Measurements from ENCODE around the gene GALNT9.
"Not testable (repeated sequence)": the region's sequence is repeated elsewhere in the genome, so short reads cannot be mapped to it uniquely, and the experiment has no call there.

The GALNT9 gene

DNA sequence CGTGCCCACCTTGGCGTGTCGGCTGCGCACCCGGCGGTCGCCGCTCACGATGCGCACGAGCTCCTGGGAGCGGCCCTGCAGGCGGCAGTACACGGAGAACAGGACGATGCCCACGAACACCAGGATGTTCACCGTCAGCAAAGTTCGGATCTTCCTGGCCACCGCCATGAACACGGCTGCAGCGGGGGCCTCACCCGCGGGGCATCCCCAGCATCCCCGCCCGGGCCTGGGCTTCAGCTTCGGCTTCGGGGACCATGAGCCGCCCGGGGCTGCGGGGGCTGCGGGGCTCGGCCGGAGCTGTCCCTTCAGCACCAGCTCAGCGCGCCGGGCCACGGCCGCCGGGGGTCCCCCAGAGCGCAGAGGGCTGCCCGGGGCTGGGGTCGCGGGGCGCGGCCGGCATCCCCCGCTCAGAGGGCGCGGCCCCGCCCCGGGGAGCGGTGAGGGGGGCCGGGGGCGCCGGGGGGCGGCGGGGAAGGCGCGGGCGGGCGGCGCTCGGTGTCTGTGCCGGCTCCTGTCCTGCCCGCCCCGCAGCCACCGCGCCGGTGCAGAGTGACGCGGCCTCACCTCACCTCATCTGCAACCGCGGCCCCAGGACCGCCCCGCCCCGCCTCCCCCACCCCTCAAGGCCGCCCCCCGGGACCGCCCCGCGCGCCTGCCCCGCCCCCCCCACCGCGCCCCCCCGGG lies at the start of gene GALNT9:
TSS of gene GALNT9 (minus strand) at position 554 of the 684 bp plus-strand sequence. CDS start at position 168, 386 bp downstream.
- DNase-seq (ENCODE audit: low spot score): no peak
- no peak within 1 kb of the TSS for H3K4me3 ChIP-seq
- TF ChIP-seq, protein P1, sequence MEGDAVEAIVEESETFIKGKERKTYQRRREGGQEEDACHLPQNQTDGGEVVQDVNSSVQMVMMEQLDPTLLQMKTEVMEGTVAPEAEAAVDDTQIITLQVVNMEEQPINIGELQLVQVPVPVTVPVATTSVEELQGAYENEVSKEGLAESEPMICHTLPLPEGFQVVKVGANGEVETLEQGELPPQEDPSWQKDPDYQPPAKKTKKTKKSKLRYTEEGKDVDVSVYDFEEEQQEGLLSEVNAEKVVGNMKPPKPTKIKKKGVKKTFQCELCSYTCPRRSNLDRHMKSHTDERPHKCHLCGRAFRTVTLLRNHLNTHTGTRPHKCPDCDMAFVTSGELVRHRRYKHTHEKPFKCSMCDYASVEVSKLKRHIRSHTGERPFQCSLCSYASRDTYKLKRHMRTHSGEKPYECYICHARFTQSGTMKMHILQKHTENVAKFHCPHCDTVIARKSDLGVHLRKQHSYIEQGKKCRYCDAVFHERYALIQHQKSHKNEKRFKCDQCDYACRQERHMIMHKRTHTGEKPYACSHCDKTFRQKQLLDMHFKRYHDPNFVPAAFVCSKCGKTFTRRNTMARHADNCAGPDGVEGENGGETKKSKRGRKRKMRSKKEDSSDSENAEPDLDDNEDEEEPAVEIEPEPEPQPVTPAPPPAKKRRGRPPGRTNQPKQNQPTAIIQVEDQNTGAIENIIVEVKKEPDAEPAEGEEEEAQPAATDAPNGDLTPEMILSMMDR (IDR thresholded peaks at IDR 0.05): no peak

DNA sequence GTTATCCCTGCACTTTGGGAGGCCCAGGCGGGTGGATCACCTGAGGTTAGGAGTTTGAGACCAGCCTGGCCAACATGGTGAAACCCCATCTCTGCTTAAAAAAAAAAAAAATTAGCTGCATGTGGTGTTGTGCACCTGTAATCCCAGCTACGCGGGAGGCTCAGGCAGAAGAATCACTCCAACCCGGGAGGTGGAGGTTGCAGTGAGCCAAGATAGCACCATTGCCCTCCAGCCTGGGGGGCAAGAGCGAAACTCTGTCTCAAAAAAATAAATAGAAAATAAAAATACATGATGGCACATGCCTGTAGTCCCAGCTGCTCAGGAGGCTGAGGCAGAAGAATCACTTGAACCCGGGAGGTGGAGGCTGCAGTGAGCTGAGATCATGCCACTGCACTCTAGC lies 49.7 kb upstream of the GALNT9 start:
- H3K27ac ChIP-seq; DNase-seq (ENCODE audit: low spot score): not testable (repeated sequence)

More for the DNA sequence above, at the start of gene GALNT9:
- H3K27ac ChIP-seq: no peak within 1 kb of the TSS

DNA sequence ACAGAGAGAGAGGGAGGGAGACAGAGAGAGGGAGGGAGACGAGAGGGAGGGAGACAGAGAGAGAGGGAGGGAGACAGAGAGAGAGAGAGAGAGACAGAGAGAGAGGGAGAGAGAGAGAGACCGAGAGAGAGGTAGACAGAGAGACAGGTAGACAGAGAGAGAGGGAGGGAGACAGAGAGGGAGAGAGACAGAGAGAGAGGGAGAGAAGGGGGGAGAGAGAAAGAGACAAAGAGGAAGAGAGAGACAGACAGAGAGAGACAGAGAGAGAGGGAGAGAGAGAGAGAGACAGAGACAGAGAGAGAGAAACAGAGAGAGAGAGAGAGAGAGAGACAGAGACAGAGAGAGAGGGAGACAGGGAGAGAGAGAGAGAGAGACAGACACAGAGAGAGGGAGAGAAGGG lies 47.8 kb upstream of the GALNT9 start:
- TF ChIP-seq, protein P1 (IDR thresholded peaks at IDR 0.05): no peak
- DNase-seq (ENCODE audit: low spot score): no peak
- Histone ChIP-seq H3K4me3 (no peak overlapping the region), H3K27ac (no peak overlapping the region)

More for the DNA sequence above, 49.7 kb upstream of the GALNT9 start:
- H3K4me3 ChIP-seq: not testable (repeated sequence)

DNA sequence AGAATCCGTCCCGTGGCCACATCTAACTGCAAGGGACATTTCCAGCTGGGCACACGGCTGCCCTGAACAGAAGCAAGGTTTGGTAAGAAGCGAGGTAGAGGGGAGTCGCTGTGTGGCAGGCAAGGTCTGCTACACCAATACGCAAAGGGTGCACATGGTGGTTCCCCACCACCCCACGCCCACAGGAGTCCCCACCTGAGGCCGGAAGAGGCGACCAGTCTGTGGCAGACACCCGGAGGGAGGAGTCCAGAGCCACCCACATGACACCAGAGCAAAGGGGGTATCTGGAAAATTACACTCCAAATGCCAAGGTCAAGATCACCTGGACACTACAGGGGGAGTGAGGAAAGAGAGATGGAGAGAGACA lies 47.1 kb upstream of the GALNT9 start:
- DNase-seq (ENCODE audit: low spot score): no peak
- no peak overlapping the region for H3K27ac ChIP-seq
- no peak overlapping the region for H3K4me3 ChIP-seq
- TF ChIP-seq, protein P1 (IDR thresholded peaks at IDR 0.05): no peak

DNA sequence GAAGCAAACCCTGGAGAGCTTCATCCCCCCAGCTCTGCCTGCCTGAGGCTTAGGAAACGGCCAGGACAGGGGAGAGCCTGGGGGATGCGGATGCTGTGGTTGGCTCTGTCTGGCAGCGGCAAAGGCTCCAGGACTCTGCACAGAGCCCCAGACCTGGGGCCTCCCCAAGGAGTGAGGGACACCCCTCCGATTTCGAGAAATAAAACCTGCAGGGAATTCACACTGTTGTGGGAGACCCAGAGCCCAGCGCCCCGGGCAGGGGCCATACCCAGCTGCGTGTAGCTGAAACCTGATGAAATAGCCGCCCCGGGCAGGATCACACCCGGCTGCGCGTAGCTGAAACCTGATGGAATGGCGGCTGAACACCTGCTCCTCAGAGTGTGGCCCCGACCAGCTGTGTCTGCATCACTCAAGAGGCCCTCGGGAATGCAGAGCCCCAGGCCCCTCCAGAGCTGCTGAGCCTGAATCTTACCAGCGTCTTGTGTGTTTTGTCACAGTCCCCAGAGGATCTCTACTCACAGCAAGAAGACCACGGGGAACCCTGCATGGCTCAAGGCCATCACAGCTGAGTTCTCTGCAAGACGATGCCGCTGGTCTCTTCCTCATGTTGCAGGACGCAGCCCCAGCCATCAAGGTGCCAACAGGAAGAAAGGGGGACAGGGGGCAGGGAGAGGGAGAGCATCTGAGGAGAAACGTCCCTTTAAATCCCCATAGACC lies 46.5 kb upstream of the GALNT9 start:
- Histone ChIP-seq H3K4me3 (no peak overlapping the region), H3K27ac (no peak overlapping the region)
- no peak for DNase-seq (ENCODE audit: low spot score)
- TF ChIP-seq, protein P1 (IDR thresholded peaks at IDR 0.05): no peak

DNA sequence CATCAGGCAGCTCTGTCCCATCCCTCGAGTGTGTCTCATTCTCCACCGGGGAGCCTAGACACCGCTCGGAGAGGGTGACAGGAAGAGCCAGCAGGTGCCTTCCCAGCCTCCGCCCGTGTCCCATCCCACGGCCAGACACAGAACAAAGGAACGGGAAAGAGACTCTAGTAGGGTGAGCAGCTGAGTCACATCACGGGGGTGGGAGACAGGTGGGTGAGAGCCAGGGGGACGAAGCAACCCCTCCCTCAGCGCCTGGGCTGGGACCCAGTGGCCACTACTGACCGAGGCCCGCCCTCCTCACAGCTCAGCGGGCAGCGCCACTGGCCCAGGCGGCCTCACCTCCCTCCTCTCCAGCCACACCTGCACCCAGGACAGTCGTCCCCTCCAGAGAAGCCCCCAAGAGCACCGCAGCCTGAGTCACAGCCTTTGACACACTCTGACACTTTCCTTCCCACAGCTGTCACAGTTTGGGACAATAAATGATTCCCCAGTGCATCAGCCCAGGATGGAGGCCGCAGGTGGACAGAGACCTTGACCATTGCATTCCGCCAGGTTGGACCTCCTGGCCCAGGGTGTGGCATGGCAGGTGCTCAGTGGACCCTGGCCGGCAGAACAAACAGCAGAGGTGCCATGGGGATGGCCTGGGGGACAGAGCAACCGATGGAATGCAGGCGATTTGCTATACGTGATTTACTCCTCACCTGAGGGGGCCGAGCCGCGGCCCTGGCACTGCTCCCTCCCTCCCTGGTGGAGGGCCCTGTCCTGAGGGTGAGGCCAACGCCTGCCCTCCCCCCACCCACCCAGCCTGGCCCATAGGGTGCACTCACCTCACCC lies 45.4 kb upstream of the GALNT9 start:
- Histone ChIP-seq H3K4me3 (no peak overlapping the region), H3K27ac (no peak overlapping the region)
- TF ChIP-seq, protein P1 (IDR thresholded peaks at IDR 0.05): no peak
- no peak for DNase-seq (ENCODE audit: low spot score)

DNA sequence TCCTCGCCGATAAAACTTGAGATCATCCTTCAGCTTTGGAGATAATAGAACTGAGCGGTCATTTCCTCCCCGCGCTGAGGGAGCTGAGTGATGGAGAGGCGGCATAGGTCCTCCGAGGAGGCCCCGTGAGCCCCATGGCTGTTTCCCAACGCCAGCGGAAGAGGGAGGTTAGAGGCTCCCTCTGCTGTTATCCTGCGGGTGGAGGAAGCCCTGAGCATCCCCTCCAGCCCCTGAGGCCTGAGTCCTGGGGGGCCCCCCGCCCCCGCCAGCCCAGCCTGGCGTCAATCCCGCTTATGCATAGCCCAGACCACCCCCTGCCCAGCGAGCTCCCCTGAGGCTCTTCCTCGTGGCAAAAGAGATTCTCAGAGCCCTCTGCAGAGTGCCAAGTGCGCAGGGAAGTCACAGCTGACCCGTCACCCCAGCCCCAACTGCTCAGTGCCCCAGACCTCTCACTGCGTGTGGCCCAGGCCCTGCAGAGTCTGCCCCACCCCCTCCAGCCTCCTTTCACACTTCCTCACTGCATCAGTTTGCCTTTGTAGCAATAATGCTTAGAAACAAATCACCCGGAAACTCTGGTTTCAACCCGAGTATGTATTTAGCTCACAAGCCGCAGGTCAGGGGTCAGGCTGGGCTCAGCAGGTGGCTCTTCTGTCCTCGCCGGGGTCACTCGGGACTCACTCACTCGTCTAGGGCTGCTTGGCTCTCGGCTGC lies 44.7 kb upstream of the GALNT9 start:
- Histone ChIP-seq H3K27ac (no peak overlapping the region), H3K4me3 (no peak overlapping the region)
- TF ChIP-seq, protein P1 (IDR thresholded peaks at IDR 0.05): no peak
- no peak for DNase-seq (ENCODE audit: low spot score)
